Hepatocyte (in vitro differentiated cells): ENCODE data around the gene PLXNB3. TPM values are rescaled to one million over a fixed set of nuclear protein-coding genes. Genes with fewer than 3 reads are reported as not detected.

ENCODE experiments used
- DNase-seq: peaks from one replicate; pipeline ENCODE4 v3.0.0-alpha.2; 2016; ENCODE audit warnings: low spot score
- H2AFZ ChIP-seq: fragments of 200-600 bp; sonication (generic); 2 replicates; pipeline ENCODE4 v1.6.0; 2016; ENCODE audit warnings: antibody characterized with exemption, mild to moderate bottlenecking
- H3K27ac ChIP-seq: fragments of 200-600 bp; sonication (generic); 2 replicates; pipeline ENCODE4 v1.5.1; 2016; ENCODE audit warnings: mild to moderate bottlenecking
- H3K27me3 ChIP-seq: fragments of 200-600 bp; sonication (generic); 2 replicates; pipeline ENCODE4 v1.6.1; 2016
- H3K36me3 ChIP-seq: fragments of 200-600 bp; sonication (generic); replicated peaks from 2 replicates; pipeline ENCODE4 v1.5.1; 2016; ENCODE audit warnings: low read depth; ENCODE audit not compliant: insufficient read depth
- H3K4me1 ChIP-seq: fragments of 200-600 bp; sonication (generic); 2 replicates; pipeline ENCODE4 v1.5.1; 2016; ENCODE audit warnings: mild to moderate bottlenecking, moderate library complexity; ENCODE audit not compliant: insufficient read depth
- H3K4me2 ChIP-seq: fragments of 200-600 bp; sonication (generic); 2 replicates; pipeline ENCODE4 v1.6.0; 2016
- H3K4me3 ChIP-seq: fragments of 200-600 bp; sonication (generic); 2 replicates; pipeline ENCODE4 v1.5.1; 2016; ENCODE audit warnings: mild to moderate bottlenecking
- H3K79me2 ChIP-seq: fragments of 200-600 bp; sonication (generic); 2 replicates; pipeline ENCODE4 v1.6.0; 2017; ENCODE audit warnings: mild to moderate bottlenecking
- H3K9me2 ChIP-seq: fragments of 200-600 bp; sonication (generic); replicated peaks from 2 replicates; pipeline ENCODE4 v1.6.0; 2017; ENCODE audit warnings: mild to moderate bottlenecking; ENCODE audit not compliant: insufficient read depth
- H3K9me3 ChIP-seq: fragments of 200-600 bp; sonication (generic); 2 replicates; pipeline ENCODE4 v1.5.1; 2016; ENCODE audit warnings: low read depth, mild to moderate bottlenecking
- H4K20me1 ChIP-seq: fragments of 200-600 bp; sonication (generic); 2 replicates; pipeline ENCODE4 v1.6.0; 2016; ENCODE audit warnings: mild to moderate bottlenecking; ENCODE audit not compliant: insufficient read depth, poor library complexity, severe bottlenecking
- CTCF ChIP-seq: fragments of 200-600 bp; sonication (generic); IDR thresholded peaks from 2 replicates; pipeline ENCODE4 v1.5.1; 2016; ENCODE audit warnings: antibody characterized with exemption, mild to moderate bottlenecking; ENCODE audit not compliant: poor library complexity
- EZH2 ChIP-seq: fragments of 200-600 bp; sonication (generic); IDR thresholded peaks from 2 replicates; pipeline ENCODE4 v1.6.1; 2016; ENCODE audit warnings: antibody characterized with exemption, mild to moderate bottlenecking, borderline replicate concordance
- EZH2phosphoT487 ChIP-seq: fragments of 200-600 bp; sonication (generic); IDR thresholded peaks from one replicate; pipeline ENCODE4 v1.6.1; 2018; ENCODE audit warnings: antibody characterized with exemption, mild to moderate bottlenecking, low read depth, moderate library complexity; ENCODE audit not compliant: unreplicated experiment, severe bottlenecking
- WGBS: methylation state at CpG from one replicate; pipeline ENCODE4 v1.1.6; 2016; ENCODE audit warnings: low lambda C conversion rate; ENCODE audit errors: missing lambda C conversion rate; 5-methylcytosine and 5-hydroxymethylcytosine counted together
- polyA plus RNA-seq: library from polyadenylated mRNA; unstranded; fragments of >200 nt; fragmentation: Nextera tagmentation; extraction: Ambion mirVana; gene quantifications from 2 replicates; pipeline ENCODE4 v1.2.1, GENCODE V29; 2016
- total RNA-seq: library from RNA; depleted of rRNA; stranded (reverse); fragments of >200 nt; gene quantifications from 2 replicates; pipeline ENCODE4 v1.2.3, GENCODE V29; 2014

PLXNB3 gene
- total and polyA plus RNA-seq, 2 experiments from 2014 or later = 0.27 to 0.87 TPM

DNA sequence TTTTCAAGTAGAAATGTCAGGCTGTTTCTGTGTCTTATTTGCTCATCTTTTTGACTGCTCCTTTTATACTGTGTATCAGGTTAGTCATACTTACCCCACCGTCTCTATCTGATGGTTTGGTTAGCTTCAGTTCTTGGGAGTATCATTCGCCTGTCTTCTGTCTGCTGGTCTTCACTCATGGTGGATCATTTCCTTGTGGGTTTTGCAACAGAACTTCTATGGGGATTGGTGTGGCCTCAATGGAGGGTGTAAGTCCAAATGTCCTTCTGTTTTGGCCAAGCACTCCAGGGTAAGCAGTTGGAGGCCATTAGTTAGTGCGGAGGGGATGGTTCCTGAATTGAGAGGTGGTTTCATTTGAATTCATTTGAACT lies 32.2 kb upstream of the PLXNB3 start:
- no peak overlapping the region for H3K27ac ChIP-seq

DNA sequence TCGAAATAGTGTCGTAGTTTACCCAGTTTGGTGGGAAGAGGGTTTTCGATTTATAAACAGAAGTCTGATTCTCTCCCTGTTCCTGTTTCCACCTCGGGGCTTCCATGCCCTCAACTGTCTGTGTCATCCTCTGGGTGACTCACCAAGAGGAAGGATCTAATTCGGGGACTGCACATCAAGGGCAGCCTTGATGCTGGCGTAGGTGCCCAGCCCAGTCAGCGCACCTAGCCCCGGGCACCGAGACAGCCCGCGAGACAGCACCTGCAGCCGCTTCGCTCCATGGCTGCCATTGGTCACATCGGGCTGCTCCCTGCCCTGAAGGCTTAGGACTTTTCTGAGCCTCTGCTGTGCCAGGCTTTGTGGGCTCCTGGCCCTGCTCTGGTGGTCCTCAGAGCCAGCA lies 31.6 kb upstream of the PLXNB3 start:
- H3K4me1 ChIP-seq = peaks cover 2% of the 10 kb centered on the region
- no peak for DNase-seq
- H3K9me2 ChIP-seq = no peaks in the 10 kb centered on the region
- no peaks in the 10 kb centered on the region for H4K20me1 ChIP-seq
- H3K36me3 ChIP-seq = no peaks in the 10 kb centered on the region
- H3K27ac ChIP-seq = no peak overlapping the region
- no peaks in the 10 kb centered on the region for H3K9me3 ChIP-seq
- no peak overlapping the region for H2AFZ ChIP-seq
- TF ChIP-seq EZH2 (no peak), EZH2phosphoT487 (no peak), CTCF (no peak)
- no peak overlapping the region for H3K4me3 ChIP-seq
- H3K27me3 ChIP-seq = no peaks in the 10 kb centered on the region
- WGBS = 94% methylated on average over 14 of the region's 14 CpGs
- no peaks in the 10 kb centered on the region for H3K79me2 ChIP-seq
- H3K4me2 ChIP-seq = no peak overlapping the region

More for the DNA sequence above, 32.2 kb upstream of the PLXNB3 start:
- no peaks in the 10 kb centered on the region for H3K27me3 ChIP-seq
- no peak for DNase-seq
- no peaks in the 10 kb centered on the region for H4K20me1 ChIP-seq
- no peak for TF ChIP-seq CTCF
- TF ChIP-seq EZH2 = no peak
- no peak for TF ChIP-seq EZH2phosphoT487
- H3K9me2 ChIP-seq = no peaks in the 10 kb centered on the region
- no peaks in the 10 kb centered on the region for H3K36me3 ChIP-seq
- H3K79me2 ChIP-seq = no peaks in the 10 kb centered on the region
- H3K4me2 ChIP-seq = no peak overlapping the region
- no peak overlapping the region for H3K4me3 ChIP-seq
- peaks cover 7% of the 10 kb centered on the region for H3K4me1 ChIP-seq
- H3K9me3 ChIP-seq = no peaks in the 10 kb centered on the region
- WGBS = 96% methylated on average over 3 of the region's 3 CpGs
- H2AFZ ChIP-seq = no peak overlapping the region

GRCh38 chrX:153733651-153734240 lies 30.3 kb upstream of the PLXNB3 start:
- no peaks in the 10 kb centered on the region for H3K4me1 ChIP-seq
- no peaks in the 10 kb centered on the region for H3K9me3 ChIP-seq
- H3K27ac ChIP-seq = no peak overlapping the region
- H4K20me1 ChIP-seq = no peaks in the 10 kb centered on the region
- H3K4me3 ChIP-seq = no peak overlapping the region
- WGBS = 85% methylated on average over 15 of the region's 15 CpGs
- no peaks in the 10 kb centered on the region for H3K79me2 ChIP-seq
- no peak overlapping the region for H3K4me2 ChIP-seq
- no peak for DNase-seq
- H3K9me2 ChIP-seq = no peaks in the 10 kb centered on the region
- no peaks in the 10 kb centered on the region for H3K27me3 ChIP-seq
- H3K36me3 ChIP-seq = no peaks in the 10 kb centered on the region
- no peak for TF ChIP-seq CTCF
- TF ChIP-seq EZH2 = no peak
- TF ChIP-seq EZH2phosphoT487 = no peak
- no peak overlapping the region for H2AFZ ChIP-seq

DNA sequence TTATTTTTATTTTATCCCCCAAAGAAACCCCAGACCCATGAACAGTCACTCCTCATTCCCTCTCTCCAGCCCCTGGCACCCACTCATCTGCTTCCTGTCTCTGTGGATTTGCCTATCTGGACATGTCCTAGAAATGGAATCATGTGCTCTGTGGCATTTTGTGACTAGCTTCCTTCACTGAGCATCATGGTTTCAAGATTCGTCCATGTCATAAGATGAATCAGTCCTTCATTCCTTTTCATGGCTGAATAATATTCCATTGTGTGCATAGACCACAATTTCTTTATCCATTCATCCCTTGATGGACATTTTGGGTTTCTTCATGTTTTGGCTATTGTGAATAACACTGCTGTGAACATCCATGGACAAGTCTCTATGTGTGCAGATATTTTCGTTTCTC lies 29.2 kb upstream of the PLXNB3 start:
- Histone ChIP-seq H3K9me2 (no peaks in the 10 kb centered on the region), H2AFZ (no peak overlapping the region), H3K4me2 (no peak overlapping the region), H3K4me1 (no peaks in the 10 kb centered on the region), H3K4me3 (no peak overlapping the region), H3K79me2 (no peaks in the 10 kb centered on the region), H4K20me1 (no peaks in the 10 kb centered on the region), H3K36me3 (no peaks in the 10 kb centered on the region), H3K27ac (no peak overlapping the region), H3K9me3 (no peaks in the 10 kb centered on the region), H3K27me3 (no peaks in the 10 kb centered on the region)
- DNase-seq = no peak
- no peak for TF ChIP-seq EZH2
- TF ChIP-seq CTCF = no peak
- no peak for TF ChIP-seq EZH2phosphoT487
- WGBS = 78% methylated on average over 2 of the region's 2 CpGs
